Renal cortical epithelial cell (primary cell): ENCODE data around the gene ADK. TPM values are rescaled to one million over a fixed set of nuclear protein-coding genes. Genes with fewer than 3 reads are reported as not detected.
A peak's percentile ranks its signal among the peaks of the same experiment; 100 is the strongest.

Experiments
- DNase-seq: peaks from one replicate; pipeline ENCODE4 v3.0.0-alpha.2; 2011; ENCODE audit warnings: low read depth
- total RNA-seq: library from RNA; depleted of rRNA; stranded (reverse); fragments of >200 nt; gene quantifications from 2 replicates; pipeline ENCODE4 v1.2.3, GENCODE V29; 2014

The ADK gene
- total RNA-seq, 1 donor from 2014 or later = 74.9 TPM

DNA sequence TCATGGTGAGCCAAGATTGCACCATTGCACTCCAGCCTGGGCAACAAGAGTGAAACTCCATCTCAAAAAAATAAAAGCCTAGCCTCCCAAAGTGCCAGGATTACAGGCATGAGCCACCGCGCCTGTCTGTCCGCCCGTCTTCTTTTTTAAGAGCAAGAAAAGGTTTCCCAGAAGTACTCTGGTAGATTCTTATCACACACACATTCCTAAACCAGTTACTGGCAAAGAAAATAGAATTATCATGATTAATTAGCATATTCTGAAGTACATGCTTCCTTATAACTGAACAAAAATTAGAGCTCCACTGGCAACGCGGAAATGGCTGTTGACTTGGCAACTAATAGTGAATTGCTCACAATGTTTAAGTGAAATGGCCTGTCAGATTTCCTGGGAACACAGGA lies 87.0 kb downstream of the ADK start:
- peak; percentile 61 for DNase-seq

- DNase-seq = no peak
Observed at GRCh38 chr10:74238516-74238915, 87.5 kb downstream of the ADK start.

DNA sequence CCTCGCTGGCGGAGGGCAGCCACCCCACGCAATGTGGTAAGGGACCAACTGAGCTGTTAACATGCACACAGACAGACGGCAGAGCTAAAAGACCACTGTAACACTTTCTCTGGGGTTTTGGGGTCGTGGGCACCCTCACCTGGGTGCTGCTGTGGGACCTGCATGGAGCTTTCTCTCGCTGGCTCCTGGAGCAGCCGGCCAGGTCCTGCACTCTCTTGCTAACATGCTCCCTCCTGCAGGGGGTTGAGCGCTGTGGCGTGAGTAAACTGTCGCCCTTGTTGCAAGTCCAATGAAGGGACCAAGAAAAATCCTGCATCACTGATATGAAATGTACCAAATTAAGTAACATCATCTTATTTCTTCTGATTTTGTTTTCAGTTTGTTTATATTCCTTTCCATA lies 92.0 kb downstream of the ADK start:
- DNase-seq = no peak

DNA sequence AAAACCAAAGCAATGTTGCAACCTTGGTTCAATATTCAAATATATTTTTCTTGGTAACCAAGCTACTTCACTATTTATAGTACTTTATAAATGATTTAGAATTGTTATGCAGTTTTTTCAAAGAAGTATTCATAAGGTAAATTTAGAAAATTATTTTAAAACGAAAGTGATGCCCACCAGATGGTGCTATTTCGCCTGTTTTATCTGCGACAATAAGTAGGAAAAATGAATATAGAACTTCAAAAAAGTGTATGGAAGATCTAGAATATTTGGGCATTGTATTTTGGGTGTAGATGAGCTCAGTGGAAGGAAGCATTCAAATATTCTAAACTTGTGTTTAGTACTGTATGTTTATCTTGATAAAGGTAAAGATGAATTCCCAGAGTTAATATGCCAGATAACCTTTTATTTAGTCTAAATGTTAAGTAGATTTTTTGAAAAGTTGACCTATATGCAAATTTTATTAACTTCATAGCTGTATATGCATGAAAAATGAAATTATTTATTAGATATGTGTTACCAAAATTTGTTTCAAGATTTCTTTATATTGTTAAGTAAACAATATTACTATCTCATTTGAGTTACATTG lies 93.2 kb downstream of the ADK start:
- peak; percentile 58 for DNase-seq

GRCh38 chr10:74244807-74245206 lies 93.8 kb downstream of the ADK start:
- DNase-seq = no peak

GRCh38 chr10:74246495-74246894 lies 95.5 kb downstream of the ADK start:
- DNase-seq = no peak

GRCh38 chr10:74249865-74250264 lies 98.8 kb downstream of the ADK start:
- DNase-seq = no peak

GRCh38 chr10:74255214-74255613 lies 104.2 kb downstream of the ADK start:
- DNase-seq = no peak

GRCh38 chr10:74255888-74256357 lies 104.9 kb downstream of the ADK start:
- no peak for DNase-seq

GRCh38 chr10:74262856-74263255 lies 111.8 kb downstream of the ADK start:
- DNase-seq = no peak

- DNase-seq = no peak
Observed at GRCh38 chr10:74263996-74264395, 113.0 kb downstream of the ADK start.

GRCh38 chr10:74272288-74272687 lies 121.3 kb downstream of the ADK start:
- no peak for DNase-seq

DNA sequence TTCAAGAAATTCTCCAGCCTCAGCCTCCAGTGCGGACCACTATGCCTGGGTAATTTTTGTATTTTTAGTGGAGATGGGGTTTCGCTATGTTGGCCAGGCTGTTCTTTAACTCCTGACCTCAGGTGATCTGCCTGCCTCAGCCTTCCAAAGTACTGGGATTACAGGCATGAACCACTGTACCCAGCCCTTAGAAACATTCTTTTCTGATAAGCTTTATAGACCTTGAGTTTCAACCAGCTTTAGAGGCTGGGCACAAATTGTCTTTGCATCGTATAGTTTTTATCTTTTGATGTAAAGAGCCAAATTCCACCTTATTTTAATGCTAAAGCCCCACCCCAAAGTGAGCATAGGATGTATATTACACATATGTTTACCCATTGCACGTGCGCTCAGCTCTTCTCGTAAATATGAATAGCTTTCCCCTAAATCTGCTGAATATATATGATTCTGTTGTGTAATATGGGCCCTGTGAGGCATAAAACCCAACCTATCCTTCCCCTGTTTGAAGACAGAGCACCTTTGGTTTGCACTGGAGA lies 124.8 kb downstream of the ADK start:
- no peak for DNase-seq

DNA sequence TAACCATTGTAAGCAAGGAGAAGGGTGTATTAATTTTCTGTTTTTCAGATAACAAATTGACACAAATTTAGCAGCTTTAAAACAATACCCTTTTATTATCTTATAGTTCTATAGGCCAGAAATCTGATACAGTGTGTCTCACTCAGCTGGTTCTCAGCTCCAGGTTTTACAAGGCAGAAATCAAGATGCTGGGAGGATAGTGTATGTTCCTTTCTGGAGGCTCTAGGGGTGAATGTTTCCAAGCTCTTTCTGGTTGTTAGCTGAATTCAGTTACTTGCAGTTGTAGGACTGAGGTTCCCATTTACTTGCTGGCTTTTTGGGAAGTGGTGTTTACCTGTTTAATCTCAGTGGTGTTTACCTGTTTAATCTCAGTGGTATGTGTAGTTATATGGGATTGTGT lies 125.4 kb downstream of the ADK start:
- no peak for DNase-seq

GRCh38 chr10:74282151-74282847 lies 131.3 kb downstream of the ADK start:
- no peak for DNase-seq

GRCh38 chr10:74282848-74283210 lies 131.8 kb downstream of the ADK start:
- no peak for DNase-seq

- no peak for DNase-seq
Observed at GRCh38 chr10:74289188-74289587, 138.2 kb downstream of the ADK start.

GRCh38 chr10:74289951-74290350 lies 138.9 kb downstream of the ADK start:
- DNase-seq = no peak

DNA sequence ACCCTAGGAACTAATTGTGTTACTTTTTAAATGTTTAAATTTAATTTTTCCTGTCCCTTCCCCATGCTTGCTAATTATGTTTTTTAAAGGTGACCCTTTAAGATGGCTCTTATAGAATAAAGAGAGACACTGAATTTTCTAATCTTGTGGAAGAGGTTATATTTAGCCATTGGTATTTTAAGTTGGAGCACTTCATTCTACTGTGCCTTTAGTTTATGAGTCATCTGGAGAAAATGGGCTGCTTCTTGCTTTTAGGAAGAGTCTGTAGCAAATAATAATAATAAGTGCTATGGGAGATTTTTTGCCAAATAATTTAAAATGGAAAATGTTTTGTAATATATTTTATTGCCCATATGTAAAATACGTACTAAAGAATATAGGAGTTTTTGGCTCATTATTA lies 139.7 kb downstream of the ADK start:
- DNase-seq = peak; percentile 19

GRCh38 chr10:74292871-74293427 lies 141.9 kb downstream of the ADK start:
- peak; percentile 69 for DNase-seq

DNA sequence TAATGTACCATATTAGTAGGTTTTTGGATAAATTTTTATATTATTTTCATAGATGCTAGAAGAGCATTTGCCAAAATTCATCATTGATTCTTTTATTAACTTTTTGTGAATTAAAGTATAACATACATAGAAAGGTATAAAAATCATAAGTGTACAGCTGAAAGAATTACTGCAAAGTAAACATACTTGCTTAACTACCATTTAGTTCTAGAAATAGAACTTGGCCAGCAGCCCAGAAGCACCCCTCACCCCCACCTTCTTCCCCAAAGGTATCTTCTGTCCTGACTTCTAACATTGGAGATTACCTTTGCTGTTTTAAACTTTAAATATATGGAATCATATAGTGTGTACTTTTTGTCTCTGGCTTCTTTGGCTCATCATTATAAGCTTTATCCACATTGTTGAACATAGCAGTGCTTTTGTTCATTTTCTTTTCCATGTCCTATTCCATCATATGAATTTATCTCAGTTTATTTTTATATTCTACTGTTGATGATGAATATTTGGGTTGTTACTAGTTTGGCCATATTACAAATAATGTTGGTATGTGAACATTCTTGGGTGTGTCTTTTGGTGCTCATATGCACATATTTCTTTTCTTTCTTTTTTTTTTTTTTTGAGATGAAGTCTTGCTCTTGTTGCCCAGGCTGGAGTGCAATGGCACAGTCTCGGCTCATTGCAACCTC lies 142.8 kb downstream of the ADK start:
- peak; percentile 57 for DNase-seq

GRCh38 chr10:74297389-74298080 lies 146.5 kb downstream of the ADK start:
- no peak for DNase-seq
